Kidney epithelial cell (primary cell): Measurements from ENCODE around the gene AGPAT4. TPM values are rescaled to one million over a fixed set of nuclear protein-coding genes. Genes with fewer than 3 reads are reported as not detected.

Source experiments
- DNase-seq: peaks from one replicate; pipeline ENCODE4 v3.0.0-alpha.2; 2010; ENCODE audit warnings: low read depth
- H3K27me3 ChIP-seq: 2 replicates; pipeline ENCODE4 v1.6.0; 2011; ENCODE audit warnings: low read length; ENCODE audit not compliant: control insufficient read depth, insufficient read depth
- H3K36me3 ChIP-seq: 2 replicates; pipeline ENCODE4 v1.5.1; 2011; ENCODE audit warnings: low read length; ENCODE audit not compliant: control insufficient read depth, insufficient read depth
- H3K4me3 ChIP-seq: 2 replicates; pipeline ENCODE4 v1.5.1; 2011; ENCODE audit warnings: low read depth, mild to moderate bottlenecking, control low read depth, low read length
- CTCF ChIP-seq: IDR thresholded peaks from 2 replicates; pipeline ENCODE4 v1.5.1; 2011; ENCODE audit warnings: mild to moderate bottlenecking, moderate library complexity, low read length, control low read depth, inconsistent platforms; ENCODE audit not compliant: insufficient read depth, poor library complexity, severe bottlenecking
- total RNA-seq: library from RNA; depleted of rRNA; stranded (reverse); fragments of >200 nt; gene quantifications from 2 replicates; pipeline ENCODE4 v1.2.3, GENCODE V29; 2015

The AGPAT4 gene
- total RNA-seq, 1 donor from 2014 or later: 9.6 TPM

- DNase-seq: no peak
- no peak for TF ChIP-seq CTCF
- Histone ChIP-seq H3K36me3 (peaks cover 2% of the 10 kb centered on the region), H3K27me3 (no peaks in the 10 kb centered on the region), H3K4me3 (no peak overlapping the region)
These were observed 135.9 kb downstream of the AGPAT4 start for GRCh38 chr6:161137839-161138542.

GRCh38 chr6:161137320-161137719 is 136.5 kb downstream of the AGPAT4 start:
- Histone ChIP-seq H3K36me3 (peaks cover 2% of the 10 kb centered on the region), H3K27me3 (no peaks in the 10 kb centered on the region), H3K4me3 (no peak overlapping the region)
- no peak for DNase-seq
- no peak for TF ChIP-seq CTCF

- no peak for TF ChIP-seq CTCF
- Histone ChIP-seq H3K4me3 (no peak overlapping the region), H3K27me3 (no peaks in the 10 kb centered on the region), H3K36me3 (peaks cover 2% of the 10 kb centered on the region)
- no peak for DNase-seq
These were observed 137.2 kb downstream of the AGPAT4 start for GRCh38 chr6:161136655-161137054.

- no peak for TF ChIP-seq CTCF
- Histone ChIP-seq H3K4me3 (no peak overlapping the region), H3K36me3 (peaks cover 2% of the 10 kb centered on the region), H3K27me3 (no peaks in the 10 kb centered on the region)
- no peak for DNase-seq
These were observed 137.9 kb downstream of the AGPAT4 start for GRCh38 chr6:161135695-161136591.

GRCh38 chr6:161134550-161135298 is 139.1 kb downstream of the AGPAT4 start:
- Histone ChIP-seq H3K36me3 (peaks cover 2% of the 10 kb centered on the region), H3K4me3 (no peak overlapping the region), H3K27me3 (no peaks in the 10 kb centered on the region)
- TF ChIP-seq CTCF: no peak
- no peak for DNase-seq
